SK-N-MC (cell line): ENCODE measurements around the gene C3orf33.
"Not testable (repeated sequence)": the region's sequence is repeated elsewhere in the genome, so short reads cannot be mapped to it uniquely, and the experiment has no call there.

Source experiments
- DNase-seq: peaks from one replicate; pipeline ENCODE4 v3.0.0-alpha.2; 2011; ENCODE audit warnings: low read depth, low spot score
- H3K27ac ChIP-seq: fragments of 200-600 bp; sonication (generic); 2 replicates; pipeline ENCODE4 v1.5.1; 2016; ENCODE audit warnings: mixed run types
- H3K36me3 ChIP-seq: fragments of 200-600 bp; sonication (generic); 2 replicates; pipeline ENCODE4 v1.6.1; 2017; ENCODE audit warnings: antibody characterized with exemption, low read length, mixed read lengths; ENCODE audit not compliant: insufficient read depth
- H3K4me3 ChIP-seq: fragments of 200-600 bp; sonication (generic); 2 replicates; pipeline ENCODE4 v1.5.1; 2016
- H3K9ac ChIP-seq: fragments of 200-600 bp; sonication (generic); 2 replicates; pipeline ENCODE4 v1.8.0; 2017; ENCODE audit warnings: mixed run types, mixed read lengths; ENCODE audit not compliant: insufficient read length
- H3K9me3 ChIP-seq: fragments of 200-600 bp; sonication (generic); 2 replicates; pipeline ENCODE4 v1.6.1; 2017; ENCODE audit warnings: low read depth, mild to moderate bottlenecking, antibody characterized with exemption, low read length, moderate library complexity, mixed read lengths
- EZH2 ChIP-seq: fragments of 200-600 bp; sonication (generic); IDR thresholded peaks from one replicate; pipeline ENCODE4 v1.6.1; 2017; ENCODE audit warnings: antibody characterized with exemption
- FOXP2 ChIP-seq: optimal IDR thresholded peaks from 2 replicates; pipeline ENCODE3; 2011; ENCODE audit warnings: mild to moderate bottlenecking, moderate library complexity; ENCODE audit not compliant: insufficient read depth; ENCODE audit errors: extremely low read length, control extremely low read depth
- POLR2AphosphoS5 ChIP-seq: IDR thresholded peaks from 2 replicates; pipeline ENCODE4 v1.6.1; 2012; ENCODE audit warnings: mild to moderate bottlenecking, low read depth, low read length, borderline replicate concordance

The C3orf33 gene, protein sequence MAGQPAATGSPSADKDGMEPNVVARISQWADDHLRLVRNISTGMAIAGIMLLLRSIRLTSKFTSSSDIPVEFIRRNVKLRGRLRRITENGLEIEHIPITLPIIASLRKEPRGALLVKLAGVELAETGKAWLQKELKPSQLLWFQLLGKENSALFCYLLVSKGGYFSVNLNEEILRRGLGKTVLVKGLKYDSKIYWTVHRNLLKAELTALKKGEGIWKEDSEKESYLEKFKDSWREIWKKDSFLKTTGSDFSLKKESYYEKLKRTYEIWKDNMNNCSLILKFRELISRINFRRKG

DNA sequence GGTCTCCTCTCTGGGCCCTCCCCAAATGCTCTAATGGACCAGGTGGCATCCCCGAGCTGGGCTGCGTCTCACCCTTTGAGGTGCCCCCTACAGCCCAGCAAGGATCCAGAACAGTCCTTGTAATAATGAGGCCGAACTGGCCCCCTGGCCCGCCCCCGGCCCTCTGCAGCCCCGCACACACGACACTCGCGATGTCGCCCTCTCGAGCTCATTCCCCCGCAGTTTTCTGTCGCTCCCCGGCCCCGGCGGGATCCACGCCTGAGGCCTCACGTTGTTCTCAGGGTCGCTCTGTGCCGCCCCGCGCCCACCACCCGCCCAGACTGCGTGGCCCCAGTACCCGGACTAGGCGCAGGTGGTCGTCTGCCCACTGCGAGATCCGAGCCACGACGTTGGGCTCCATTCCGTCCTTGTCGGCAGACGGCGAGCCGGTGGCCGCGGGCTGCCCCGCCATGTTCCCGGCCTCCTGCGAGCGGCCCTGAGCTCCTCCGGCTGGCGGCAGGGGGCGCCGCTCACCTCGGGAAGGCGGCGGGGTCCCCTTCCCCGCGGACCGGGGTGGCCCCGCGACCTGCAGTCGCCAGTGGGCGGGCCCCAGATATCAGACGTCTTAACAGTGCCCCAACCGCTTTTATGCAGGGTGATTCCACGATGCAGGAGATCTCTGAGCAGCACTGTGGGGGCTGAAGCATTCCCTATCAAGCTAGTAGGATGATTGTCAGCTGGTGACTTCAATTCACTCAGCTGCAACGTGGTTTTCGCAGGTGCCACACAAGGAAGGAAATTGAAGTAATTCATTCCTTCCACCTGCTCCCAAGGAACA lies at the start of gene C3orf33:
Gene C3orf33, minus strand, starts transcription at position 477 of the 817 bp plus-strand sequence. Its CDS starts 26 bp downstream, at position 451.
- peak within 1 kb of the TSS; percentile 91 for H3K4me3 ChIP-seq
- H3K9ac ChIP-seq, result peak within 1 kb of the TSS; percentile 95
- TF ChIP-seq FOXP2 (no peak), POLR2AphosphoS5 (peak; percentile 76; the same call in 1 of the 2 replicates), EZH2 (no peak)
- H3K27ac ChIP-seq, result 0 out of 2 replicates have a peak within 1 kb of the TSS, but pooled peaks have one; percentile 29
- DNase-seq, result no peak
- 0 out of 2 replicates have a peak, but pooled peaks cover 2% of the 10 kb centered on the region for H3K9me3 ChIP-seq
- H3K36me3 ChIP-seq, result peaks cover 5% of the 10 kb centered on the region

DNA sequence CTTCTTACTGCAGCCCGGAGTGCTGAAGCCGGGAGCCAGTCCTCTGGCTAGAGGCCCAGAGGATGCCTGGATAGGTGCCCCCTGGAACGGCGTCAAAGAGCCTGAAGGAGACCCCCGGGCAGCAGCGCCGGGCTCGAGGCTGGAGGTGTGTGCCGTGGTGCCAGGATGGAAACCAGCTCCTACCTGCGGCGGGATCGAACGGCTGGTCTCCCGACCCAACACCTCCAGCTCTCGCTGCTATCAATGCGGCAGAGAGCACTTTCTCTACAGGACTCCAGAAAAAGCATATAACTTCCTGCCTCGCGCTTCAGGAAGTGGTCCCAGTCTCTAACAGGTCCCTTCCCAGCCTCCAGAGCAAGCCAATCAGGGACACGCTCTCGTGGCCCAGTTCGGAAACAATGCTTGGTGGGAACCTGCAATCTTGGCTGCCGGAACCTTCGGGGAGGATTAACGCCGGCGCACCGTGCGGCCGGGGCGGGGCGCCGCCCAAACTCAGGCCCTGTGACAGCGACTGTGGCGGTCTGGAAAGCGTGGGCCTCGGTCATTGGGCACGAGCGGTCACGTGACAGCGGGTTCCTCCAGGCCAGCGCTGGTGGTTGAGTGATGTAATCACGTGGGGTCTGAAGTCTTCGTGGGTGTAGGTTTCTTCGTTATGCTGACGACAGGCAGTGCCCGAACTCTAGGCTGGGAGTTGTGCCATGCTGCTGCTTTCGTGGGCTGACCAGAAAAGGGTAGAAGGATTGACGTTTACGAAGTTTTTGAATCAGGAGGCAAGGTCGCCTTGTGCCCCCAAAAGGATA lies 48.3 kb upstream of the C3orf33 start, which contains the start of gene SLC33A1:
Gene SLC33A1, minus strand, starts transcription at position 287 of the 800 bp plus-strand sequence. CDS start 430 bp downstream, outside the sequence.
- H3K9ac ChIP-seq, result peak within 1 kb of the TSS; percentile 93
- peak within 1 kb of the TSS; percentile 84 for H3K4me3 ChIP-seq
- no peaks in the 10 kb centered on the region for H3K9me3 ChIP-seq
- DNase-seq, result peak; percentile 98
- no peak for TF ChIP-seq EZH2
- TF ChIP-seq FOXP2, result peak; percentile 98
- peak; percentile 87 for TF ChIP-seq POLR2AphosphoS5
- peak within 1 kb of the TSS; percentile 88 for H3K27ac ChIP-seq
- H3K36me3 ChIP-seq, result no peaks in the 10 kb centered on the region

GRCh38 chr3:155853214-155854140 lies 47.4 kb upstream of the C3orf33 start:
- Histone ChIP-seq H3K9ac (peak overlapping the region; percentile 93), H3K9me3 (no peaks in the 10 kb centered on the region), H3K4me3 (peak overlapping the region; percentile 84), H3K27ac (peak overlapping the region; percentile 73), H3K36me3 (no peaks in the 10 kb centered on the region)
- TF ChIP-seq EZH2 (no peak), POLR2AphosphoS5 (no peak), FOXP2 (no peak)
- DNase-seq, result no peak

- no peak for DNase-seq
- peak overlapping the region; percentile 84 for H3K4me3 ChIP-seq
- TF ChIP-seq EZH2, result no peak
- TF ChIP-seq FOXP2, result no peak
- TF ChIP-seq POLR2AphosphoS5, result no peak
- no peak overlapping the region for H3K27ac ChIP-seq
- H3K36me3 ChIP-seq, result no peaks in the 10 kb centered on the region
- no peaks in the 10 kb centered on the region for H3K9me3 ChIP-seq
- peak overlapping the region; percentile 93 for H3K9ac ChIP-seq
Observed at GRCh38 chr3:155852341-155852740, 46.3 kb upstream of the C3orf33 start.

- H3K9me3 ChIP-seq, H3K9ac ChIP-seq, H3K27ac ChIP-seq, H3K36me3 ChIP-seq, DNase-seq, H3K4me3 ChIP-seq: not testable (repeated sequence)
Observed at GRCh38 chr3:155849404-155849803, 43.3 kb upstream of the C3orf33 start.

DNA sequence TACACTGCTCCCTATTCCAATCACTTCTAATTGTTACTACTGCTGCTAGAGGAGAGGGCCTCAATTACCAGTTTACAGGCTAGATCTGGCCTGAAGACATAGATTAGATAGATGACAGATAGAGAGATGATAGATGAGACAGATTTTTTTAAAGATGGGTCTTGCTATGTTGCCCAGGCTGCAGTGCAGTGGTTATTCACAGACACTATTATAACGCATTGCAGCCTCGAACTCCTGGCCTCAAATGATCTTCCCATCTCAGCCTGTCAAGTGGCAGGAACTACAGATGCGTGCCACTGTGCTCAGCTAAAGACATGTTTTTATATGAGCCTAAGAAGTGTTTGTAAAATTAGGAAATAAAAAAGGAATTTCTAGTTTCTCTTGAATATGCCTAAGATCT lies 41.9 kb upstream of the C3orf33 start:
- Histone ChIP-seq H3K36me3 (no peaks in the 10 kb centered on the region), H3K27ac (no peak overlapping the region), H3K9me3 (no peaks in the 10 kb centered on the region), H3K9ac (no peak overlapping the region), H3K4me3 (no peak overlapping the region)
- TF ChIP-seq EZH2 (no peak), FOXP2 (no peak), POLR2AphosphoS5 (no peak)
- no peak for DNase-seq

- H3K27ac ChIP-seq, result no peak overlapping the region
- no peaks in the 10 kb centered on the region for H3K9me3 ChIP-seq
- H3K4me3 ChIP-seq, result no peak overlapping the region
- no peaks in the 10 kb centered on the region for H3K36me3 ChIP-seq
- no peak overlapping the region for H3K9ac ChIP-seq
- no peak for TF ChIP-seq POLR2AphosphoS5
- no peak for TF ChIP-seq EZH2
- TF ChIP-seq FOXP2, result no peak
- no peak for DNase-seq
Observed at GRCh38 chr3:155846119-155846518, 40.0 kb upstream of the C3orf33 start.
